OCI-M1 (cell line): ENCODE measurements around the gene DMRT3.
"Not testable (repeated sequence)": the region's sequence is repeated elsewhere in the genome, so short reads cannot be mapped to it uniquely, and the experiment has no call there.

ENCODE experiments used
- DNase-seq: peaks from one replicate; lab custom pipeline; 2025; lab: John Stamatoyannopoulos, UW

The DMRT3 gene

GRCh38 chr9:998299-999110 is 22.1 kb downstream of the DMRT3 start:
- DNase-seq = not testable (repeated sequence)

- no peak for DNase-seq
Measured at GRCh38 chr9:1001838-1002237, 25.4 kb downstream of the DMRT3 start.

- DNase-seq = no peak
Measured at GRCh38 chr9:1002678-1003077, 26.2 kb downstream of the DMRT3 start.

GRCh38 chr9:1005043-1005667 is 28.7 kb downstream of the DMRT3 start:
- peak; percentile 53 for DNase-seq

GRCh38 chr9:1007312-1007711 is 30.9 kb downstream of the DMRT3 start:
- DNase-seq = no peak

- no peak for DNase-seq
Measured at GRCh38 chr9:1008216-1008615, 31.8 kb downstream of the DMRT3 start.

GRCh38 chr9:1009101-1009707 is 32.7 kb downstream of the DMRT3 start:
- DNase-seq = peak; percentile 79

GRCh38 chr9:1013021-1013420 is 36.6 kb downstream of the DMRT3 start:
- DNase-seq = peak; percentile 7

- DNase-seq = no peak
Measured at GRCh38 chr9:1014225-1014624, 37.8 kb downstream of the DMRT3 start.

GRCh38 chr9:1014640-1015039 is 38.2 kb downstream of the DMRT3 start:
- DNase-seq = no peak

GRCh38 chr9:1018121-1018520 is 41.7 kb downstream of the DMRT3 start:
- DNase-seq = peak; percentile 72

GRCh38 chr9:1024112-1024511 is 47.7 kb downstream of the DMRT3 start:
- no peak for DNase-seq

- DNase-seq = no peak
Measured at GRCh38 chr9:1025131-1025530, 48.7 kb downstream of the DMRT3 start.

GRCh38 chr9:1026219-1026618 is 49.8 kb downstream of the DMRT3 start:
- no peak for DNase-seq

- DNase-seq = no peak
Measured at GRCh38 chr9:1028501-1029190, 52.2 kb downstream of the DMRT3 start.

GRCh38 chr9:1031951-1032601 is 55.6 kb downstream of the DMRT3 start:
- no peak for DNase-seq

- DNase-seq = no peak
Measured at GRCh38 chr9:1034271-1034670, 57.8 kb downstream of the DMRT3 start.

- no peak for DNase-seq
Measured at GRCh38 chr9:1039589-1039988, 63.1 kb downstream of the DMRT3 start.
